ENCODE data around the gene RAB3IL1. TPM values are rescaled to one million over a fixed set of nuclear protein-coding genes. Genes with fewer than 3 reads are reported as not detected.

The RAB3IL1 gene
- total and polyA plus RNA-seq, 9 of the 15 experiments (the other 6 are each of a cell fraction or from before 2014, with no cell fraction given): 0.15 to 42.6 (median 15.5) TPM

DNA sequence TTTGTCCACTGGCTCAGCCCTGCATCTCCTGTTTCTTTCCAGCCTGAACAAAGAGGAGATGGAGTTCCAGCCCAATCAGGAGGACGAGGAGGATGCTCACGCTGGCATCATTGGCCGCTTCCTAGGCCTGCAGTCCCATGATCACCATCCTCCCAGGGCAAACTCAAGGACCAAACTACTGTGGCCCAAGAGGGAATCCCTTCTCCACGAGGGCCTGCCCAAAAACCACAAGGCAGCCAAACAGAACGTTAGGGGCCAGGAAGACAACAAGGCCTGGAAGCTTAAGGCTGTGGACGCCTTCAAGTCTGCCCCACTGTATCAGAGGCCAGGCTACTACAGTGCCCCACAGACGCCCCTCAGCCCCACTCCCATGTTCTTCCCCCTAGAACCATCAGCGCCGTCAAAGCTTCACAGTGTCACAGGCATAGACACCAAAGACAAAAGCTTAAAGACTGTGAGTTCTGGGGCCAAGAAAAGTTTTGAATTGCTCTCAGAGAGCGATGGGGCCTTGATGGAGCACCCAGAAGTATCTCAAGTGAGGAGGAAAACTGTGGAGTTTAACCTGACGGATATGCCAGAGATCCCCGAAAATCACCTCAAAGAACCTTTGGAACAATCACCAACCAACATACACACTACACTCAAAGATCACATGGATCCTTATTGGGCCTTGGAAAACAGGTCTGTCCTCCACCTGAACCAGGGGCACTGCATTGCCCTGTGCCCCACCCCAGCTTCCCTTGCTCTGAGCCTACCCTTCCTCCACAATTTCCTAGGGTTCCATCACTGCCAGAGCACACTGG, 45.0 kb upstream of the RAB3IL1 start (continued):
- TF ChIP-seq, protein P1, sequence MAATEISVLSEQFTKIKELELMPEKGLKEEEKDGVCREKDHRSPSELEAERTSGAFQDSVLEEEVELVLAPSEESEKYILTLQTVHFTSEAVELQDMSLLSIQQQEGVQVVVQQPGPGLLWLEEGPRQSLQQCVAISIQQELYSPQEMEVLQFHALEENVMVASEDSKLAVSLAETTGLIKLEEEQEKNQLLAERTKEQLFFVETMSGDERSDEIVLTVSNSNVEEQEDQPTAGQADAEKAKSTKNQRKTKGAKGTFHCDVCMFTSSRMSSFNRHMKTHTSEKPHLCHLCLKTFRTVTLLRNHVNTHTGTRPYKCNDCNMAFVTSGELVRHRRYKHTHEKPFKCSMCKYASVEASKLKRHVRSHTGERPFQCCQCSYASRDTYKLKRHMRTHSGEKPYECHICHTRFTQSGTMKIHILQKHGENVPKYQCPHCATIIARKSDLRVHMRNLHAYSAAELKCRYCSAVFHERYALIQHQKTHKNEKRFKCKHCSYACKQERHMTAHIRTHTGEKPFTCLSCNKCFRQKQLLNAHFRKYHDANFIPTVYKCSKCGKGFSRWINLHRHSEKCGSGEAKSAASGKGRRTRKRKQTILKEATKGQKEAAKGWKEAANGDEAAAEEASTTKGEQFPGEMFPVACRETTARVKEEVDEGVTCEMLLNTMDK (IDR thresholded peaks at IDR 0.05; ENCODE audit: borderline replicate concordance, insufficient read depth, low read depth, low read length, poor library complexity, severe bottlenecking): no peak
- TF ChIP-seq KDM4B (IDR thresholded peaks at IDR 0.05; ENCODE audit: borderline replicate concordance in 2 of 2, low read depth in 1 of 2) (no peak), MTF1 (CRISPR knock-in tag; IDR thresholded peaks at IDR 0.05; ENCODE audit: borderline replicate concordance) (no peak), ZNF263 (CRISPR knock-in tag; IDR thresholded peaks at IDR 0.05; ENCODE audit: borderline replicate concordance) (no peak; the same call in 1 of the 2 replicates), POLR2AphosphoS5 (IDR thresholded peaks at IDR 0.05; ENCODE audit: control insufficient read depth, insufficient read depth, low read depth, low read length) (no peak), GATAD2B (IDR thresholded peaks at IDR 0.05; ENCODE audit: borderline replicate concordance) (no peak), KDM1A (IDR thresholded peaks at IDR 0.05) (no peak)

Measured in K562 (cell line).